Neuronal stem cell (in vitro differentiated cells): ENCODE measurements around the gene STAB2.

ENCODE experiments used
- DNase-seq: peaks from one replicate; pipeline ENCODE4 v3.0.0-alpha.2; 2013; ENCODE audit warnings: low spot score
- H2AFZ ChIP-seq: one replicate; pipeline ENCODE4 v1.6.1; 2013; ENCODE audit warnings: mild to moderate bottlenecking, low read length, inconsistent platforms
- H2AK5ac ChIP-seq: 2 replicates; pipeline ENCODE4 v1.6.1; 2013; ENCODE audit warnings: low read depth, mild to moderate bottlenecking, inconsistent platforms, low read length, moderate library complexity, mixed read lengths
- H2BK120ac ChIP-seq: 2 replicates; pipeline ENCODE4 v1.6.1; 2013; ENCODE audit warnings: low read depth, mild to moderate bottlenecking, inconsistent platforms, low read length, moderate library complexity, mixed read lengths
- H2BK12ac ChIP-seq: one replicate; pipeline ENCODE4 v1.6.1; 2013; ENCODE audit warnings: low read length, inconsistent platforms
- H2BK15ac ChIP-seq: 2 replicates; pipeline ENCODE4 v1.6.1; 2013; ENCODE audit warnings: mild to moderate bottlenecking, low read length, inconsistent platforms, mixed read lengths
- H2BK5ac ChIP-seq: one replicate; pipeline ENCODE4 v1.6.1; 2013; ENCODE audit warnings: inconsistent platforms, mild to moderate bottlenecking, low read length, moderate library complexity
- H3K14ac ChIP-seq: one replicate; pipeline ENCODE4 v1.6.1; 2013; ENCODE audit warnings: low read length, inconsistent platforms
- H3K18ac ChIP-seq: 2 replicates; pipeline ENCODE4 v1.6.1; 2013; ENCODE audit warnings: low read length, inconsistent platforms
- H3K23ac ChIP-seq: 2 replicates; pipeline ENCODE4 v1.6.1; 2013; ENCODE audit warnings: low read depth, mild to moderate bottlenecking, mixed read lengths, low read length, inconsistent platforms; ENCODE audit not compliant: poor library complexity
- H3K27ac ChIP-seq: replicated peaks from 3 replicates; pipeline ENCODE4 v1.5.1; 2013; ENCODE audit warnings: low read length, inconsistent platforms
- H3K27me3 ChIP-seq, 3 experiments: 2 replicates each; pipeline ENCODE4 v1.6.1; 2013; ENCODE audit warnings: low read length in 3 of 3, mild to moderate bottlenecking in 2 of 3, inconsistent platforms in 1 of 3, low read depth in 1 of 3, mixed read lengths in 1 of 3, moderate library complexity in 1 of 3; ENCODE audit not compliant: control insufficient read depth in 3 of 3, insufficient read depth in 3 of 3
- H3K36me3 ChIP-seq, 2 donors: replicated peaks in 1 of 2; 2 replicates each; pipeline ENCODE4 v1.6.1; 2013; ENCODE audit warnings: low read length in 2 of 2; ENCODE audit not compliant: control insufficient read depth in 2 of 2, insufficient read depth in 2 of 2
- H3K4ac ChIP-seq: 2 replicates; pipeline ENCODE4 v1.6.1; 2013; ENCODE audit warnings: inconsistent platforms, mild to moderate bottlenecking, low read length, moderate library complexity
- H3K4me1 ChIP-seq, 2 donors: 1 replicate in 1 of 2; 2 replicates in 1 of 2; pipeline ENCODE4 v1.6.1; 2013; ENCODE audit warnings: low read length in 2 of 2, low read depth in 1 of 2; ENCODE audit not compliant: control insufficient read depth in 2 of 2, insufficient read depth in 1 of 2
- H3K4me2 ChIP-seq: one replicate; pipeline ENCODE4 v1.6.1; 2013; ENCODE audit warnings: mild to moderate bottlenecking, low read length, inconsistent platforms; ENCODE audit not compliant: insufficient read depth, poor library complexity, severe bottlenecking
- H3K4me3 ChIP-seq, 2 donors: 2 replicates each; pipeline ENCODE4 v1.5.1; 2013; ENCODE audit warnings: low read length in 2 of 2, mild to moderate bottlenecking in 2 of 2, inconsistent platforms in 1 of 2, moderate library complexity in 1 of 2
- H3K79me1 ChIP-seq: one replicate; pipeline ENCODE4 v1.6.1; 2013; ENCODE audit warnings: low read depth, mild to moderate bottlenecking, inconsistent platforms, low read length, moderate library complexity
- H3K9ac ChIP-seq: one replicate; pipeline ENCODE4 v1.6.1; 2013; ENCODE audit warnings: mild to moderate bottlenecking, low read depth, low read length, inconsistent platforms; ENCODE audit not compliant: poor library complexity
- H3K9me3 ChIP-seq, 2 donors: replicated peaks in 1 of 2; 2 replicates each; pipeline versions ENCODE3 to v1.6.1; 2013; ENCODE audit warnings: low read length in 2 of 2, mild to moderate bottlenecking in 2 of 2, inconsistent platforms in 1 of 2, low read depth in 1 of 2, mixed read lengths in 1 of 2, moderate library complexity in 1 of 2; ENCODE audit not compliant: control insufficient read depth in 2 of 2, insufficient read depth in 1 of 2
- H4K8ac ChIP-seq: one replicate; pipeline ENCODE4 v1.6.1; 2013; ENCODE audit warnings: low read depth, mild to moderate bottlenecking, inconsistent platforms, low read length, moderate library complexity
- H4K91ac ChIP-seq: one replicate; pipeline ENCODE4 v1.6.1; 2013; ENCODE audit warnings: low read length, low read depth, mild to moderate bottlenecking, inconsistent platforms; ENCODE audit not compliant: poor library complexity
- WGBS, 2 donors: extraction: QIAGEN DNeasy Blood & Tissue Kit; methylation state at CpG; one replicate each; pipeline ENCODE4 v1.1.7; 2013; ENCODE audit warnings: missing lambda C conversion rate in 2 of 2, mixed read lengths in 1 of 2; ENCODE audit not compliant: insufficient read length in 2 of 2, insufficient replicate concordance in 1 of 2; ENCODE audit errors: extremely low coverage in 2 of 2; 5-methylcytosine and 5-hydroxymethylcytosine counted together

STAB2 gene

GRCh38 chr12:103737881-103738280 is 150.8 kb downstream of the STAB2 start:
- peaks cover 0 to 6% (median 0%) of the 10 kb centered on the region in 3 experiments for H3K27me3 ChIP-seq

DNA sequence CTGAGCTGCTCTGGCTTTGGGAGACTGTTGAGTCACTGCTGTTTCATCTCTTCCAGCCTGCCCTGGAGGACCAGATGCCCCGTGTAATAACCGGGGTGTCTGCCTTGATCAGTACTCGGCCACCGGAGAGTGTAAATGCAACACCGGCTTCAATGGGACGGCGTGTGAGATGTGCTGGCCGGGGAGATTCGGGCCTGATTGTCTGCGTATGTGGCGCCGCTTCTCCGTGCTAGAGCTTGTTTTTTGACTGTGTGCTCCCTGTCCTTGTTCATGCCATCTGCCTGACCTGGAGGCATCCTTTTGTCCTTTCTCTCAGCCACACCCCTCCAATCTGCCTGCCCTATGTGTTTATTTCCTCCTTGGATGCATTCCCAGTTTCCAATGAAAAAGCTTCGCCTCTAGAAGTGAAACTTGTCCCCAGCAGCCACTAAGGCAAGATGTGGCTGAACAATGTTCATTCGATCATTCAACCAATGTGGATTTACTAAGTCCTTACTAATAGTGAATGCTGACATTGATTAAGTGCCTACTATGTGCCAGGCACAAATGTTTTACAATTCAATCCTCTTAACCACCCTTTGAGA is 155.4 kb downstream of the STAB2 start:
- no CpG with 5 or more reads among the region's 15 CpGs for WGBS, 2 donors
- no peaks in the 10 kb centered on the region for H3K27me3 ChIP-seq

More at GRCh38 chr12:103737881-103738280, 150.8 kb downstream of the STAB2 start:
- Histone ChIP-seq H3K9ac (no peak overlapping the region), H3K36me3 (no peaks in the 10 kb centered on the region), H2BK15ac (no peak overlapping the region), H3K79me1 (no peaks in the 10 kb centered on the region), H3K27ac (no peak overlapping the region), H4K8ac (no peak overlapping the region), H2AFZ (no peak overlapping the region), H3K4me3 (no peak overlapping the region), H3K9me3 (no peaks in the 10 kb centered on the region), H3K4me2 (no peak overlapping the region), H3K23ac (no peak overlapping the region), H4K91ac (no peak overlapping the region), H3K18ac (no peak overlapping the region), H3K14ac (no peak overlapping the region), H3K4me1 (no peaks in the 10 kb centered on the region), H2BK5ac (no peak overlapping the region), H3K4ac (no peak overlapping the region), H2BK120ac (no peak overlapping the region), H2BK12ac (no peak overlapping the region), H2AK5ac (no peak overlapping the region)
- WGBS, 2 donors: no CpG with 5 or more reads among the region's 1 CpG
- DNase-seq: no peak

DNA sequence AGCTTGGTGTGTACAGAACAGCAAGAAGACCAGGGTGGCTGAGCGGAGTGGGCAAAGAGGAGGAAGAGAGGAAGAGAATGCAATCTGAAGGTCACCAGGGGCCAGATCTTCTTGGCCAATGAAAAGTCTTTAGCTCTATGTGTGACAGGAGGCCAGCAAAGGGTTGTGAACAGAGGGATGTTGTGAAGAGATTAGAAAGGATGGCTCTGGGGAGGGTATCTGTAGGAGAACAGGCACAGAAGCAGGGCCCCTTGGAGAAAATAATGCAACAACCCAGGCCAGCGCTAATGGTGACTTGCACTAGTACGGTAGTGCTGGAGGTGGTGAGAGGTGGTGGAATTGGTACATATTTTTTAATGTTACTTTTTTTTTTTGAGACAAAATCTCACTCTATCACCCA is 156.7 kb downstream of the STAB2 start:
- H3K79me1 ChIP-seq: no peaks in the 10 kb centered on the region
- WGBS, 2 donors: no CpG with 5 or more reads among the region's 3 CpGs
- H3K23ac ChIP-seq: no peak overlapping the region
- H3K9me3 ChIP-seq: no peaks in the 10 kb centered on the region
- H3K27me3 ChIP-seq: no peaks in the 10 kb centered on the region
- no peak overlapping the region for H3K4ac ChIP-seq
- no peak overlapping the region for H3K27ac ChIP-seq
- no peak overlapping the region for H2BK12ac ChIP-seq
- H3K9ac ChIP-seq: no peak overlapping the region
- H2AFZ ChIP-seq: no peak overlapping the region
- peaks cover 0 to 2% of the 10 kb centered on the region in 2 donors for H3K4me1 ChIP-seq
- no peak overlapping the region for H3K18ac ChIP-seq
- no peak overlapping the region for H4K8ac ChIP-seq
- H3K4me2 ChIP-seq: no peak overlapping the region
- no peaks in the 10 kb centered on the region for H3K36me3 ChIP-seq
- H2BK120ac ChIP-seq: no peak overlapping the region
- no peak overlapping the region for H3K14ac ChIP-seq
- no peak overlapping the region for H2BK5ac ChIP-seq
- DNase-seq: no peak
- H4K91ac ChIP-seq: no peak overlapping the region
- no peak overlapping the region for H2BK15ac ChIP-seq
- no peak overlapping the region for H2AK5ac ChIP-seq
- no peak overlapping the region for H3K4me3 ChIP-seq

More for the DNA sequence above, 155.4 kb downstream of the STAB2 start:
- Histone ChIP-seq H3K79me1 (no peaks in the 10 kb centered on the region), H4K8ac (no peak overlapping the region), H2BK15ac (no peak overlapping the region), H3K14ac (no peak overlapping the region), H3K23ac (no peak overlapping the region), H2BK5ac (no peak overlapping the region), H3K18ac (peak overlapping the region; percentile 25), H3K4me2 (no peak overlapping the region), H3K4ac (no peak overlapping the region), H3K9me3 (no peaks in the 10 kb centered on the region), H2AK5ac (no peak overlapping the region), H3K4me1 (no peaks in the 10 kb centered on the region), H3K27ac (no peak overlapping the region), H3K4me3 (no peak overlapping the region), H3K36me3 (no peaks in the 10 kb centered on the region), H2AFZ (no peak overlapping the region), H4K91ac (no peak overlapping the region), H2BK120ac (no peak overlapping the region), H2BK12ac (no peak overlapping the region), H3K9ac (no peak overlapping the region)
- DNase-seq: no peak

DNA sequence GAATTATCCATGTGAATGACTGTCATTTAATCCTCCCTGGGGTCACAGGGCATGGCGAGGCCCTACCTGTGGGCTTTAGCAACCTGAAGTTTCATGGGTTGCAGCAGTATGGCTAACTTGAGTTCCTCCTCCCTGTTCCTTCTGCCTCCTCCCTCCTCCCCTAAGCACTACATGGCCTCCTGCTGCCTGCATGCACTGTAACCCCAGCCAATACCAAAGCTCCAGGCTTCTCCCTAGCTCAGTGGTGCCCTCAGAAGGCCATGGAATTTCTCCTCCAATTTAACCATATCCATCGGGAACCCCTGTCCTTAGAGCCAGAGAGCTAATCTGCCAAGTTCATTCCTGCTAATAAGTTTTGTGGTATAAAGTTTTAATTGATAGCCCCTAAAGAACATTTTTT is 158.9 kb downstream of the STAB2 start:
- Histone ChIP-seq H3K4me2 (no peak overlapping the region), H3K36me3 (no peaks in the 10 kb centered on the region), H3K27ac (no peak overlapping the region), H3K27me3 (no peaks in the 10 kb centered on the region), H2BK120ac (no peak overlapping the region), H2BK5ac (no peak overlapping the region), H3K4me1 (peaks cover 0 to 2% of the 10 kb centered on the region in 2 donors), H2BK15ac (no peak overlapping the region), H2AFZ (no peak overlapping the region), H4K8ac (no peak overlapping the region), H3K9me3 (no peaks in the 10 kb centered on the region), H3K18ac (no peak overlapping the region), H3K4me3 (no peak overlapping the region), H3K9ac (no peak overlapping the region), H3K79me1 (no peaks in the 10 kb centered on the region), H3K23ac (no peak overlapping the region), H2BK12ac (no peak overlapping the region), H2AK5ac (no peak overlapping the region), H3K4ac (no peak overlapping the region), H4K91ac (no peak overlapping the region), H3K14ac (no peak overlapping the region)
- no CpG with 5 or more reads among the region's 2 CpGs for WGBS, 2 donors
- DNase-seq: no peak
